ENCODE results near the gene GINS1.

The GINS1 gene

DNA sequence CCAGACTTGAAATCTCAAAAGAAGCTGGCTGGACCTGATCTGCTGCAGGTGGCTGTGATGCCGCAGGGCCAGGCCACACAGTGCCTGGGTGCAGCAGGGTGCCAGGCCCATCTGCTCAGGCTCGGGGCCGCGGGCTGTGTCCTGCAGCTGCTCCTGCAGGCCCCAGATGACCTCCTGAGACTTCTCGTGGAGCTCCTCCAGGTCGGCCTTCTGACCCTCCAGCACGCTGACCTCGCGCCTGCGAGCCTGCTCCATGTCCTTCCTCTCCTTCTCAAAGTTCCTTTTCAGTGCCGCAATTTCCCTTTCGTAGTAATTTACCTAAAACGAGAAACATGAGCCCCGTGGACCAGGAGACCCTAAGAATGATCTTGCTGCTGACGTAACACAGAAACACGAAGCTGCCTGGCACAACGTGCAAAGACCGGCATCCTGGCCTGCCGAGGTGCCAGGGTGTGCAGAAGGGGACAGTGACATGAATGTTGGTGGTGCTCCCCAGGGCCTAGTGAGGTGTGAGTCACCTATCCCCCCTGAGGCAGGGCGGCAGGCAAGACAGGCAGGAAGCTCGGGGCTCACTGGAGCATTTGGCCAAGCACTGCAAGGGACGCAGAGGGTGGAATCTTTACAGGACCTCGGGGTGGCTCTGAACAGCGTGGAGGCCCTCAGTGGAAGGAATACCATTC lies 71.6 kb downstream of the GINS1 start:
- DNase-seq: no peak

DNA sequence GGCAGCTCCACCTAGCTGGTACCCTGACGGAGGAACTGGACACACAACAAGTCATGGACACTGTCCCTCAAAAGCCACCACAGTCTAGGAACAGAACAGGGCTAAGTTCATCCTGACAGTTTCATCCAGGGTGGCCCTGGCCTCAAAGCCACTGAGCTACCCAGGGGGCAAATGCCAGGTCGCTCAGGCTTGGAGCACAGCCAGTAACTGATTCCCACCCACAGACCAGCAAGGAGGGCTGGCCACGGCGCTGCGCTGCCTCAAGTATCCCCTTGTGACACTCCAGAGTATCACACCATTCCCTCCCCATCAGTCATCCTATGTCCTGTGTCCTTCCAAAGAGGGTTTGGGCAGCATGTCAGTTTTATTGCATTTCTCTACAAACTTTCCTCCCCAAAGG lies 72.2 kb downstream of the GINS1 start:
- no peak for DNase-seq

DNA sequence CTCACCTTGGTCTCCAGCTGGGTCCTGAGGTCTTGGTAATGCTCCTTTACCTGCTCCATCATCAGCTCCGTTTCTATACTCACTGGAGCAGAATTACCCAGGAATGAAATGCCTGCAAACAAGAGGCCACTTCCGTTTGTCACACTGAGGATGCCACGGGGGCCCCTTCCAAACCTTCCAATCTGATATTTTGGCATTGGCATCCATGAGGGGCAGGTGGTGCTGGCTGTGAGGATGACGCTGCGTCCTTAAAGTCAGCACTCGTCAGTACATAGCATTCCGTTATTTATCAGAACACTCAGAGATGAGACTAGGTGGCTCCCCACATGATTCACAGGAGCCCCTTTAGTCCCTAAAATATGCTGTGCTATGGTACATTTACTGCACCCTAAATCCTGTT lies 72.7 kb downstream of the GINS1 start:
- DNase-seq: no peak

DNA sequence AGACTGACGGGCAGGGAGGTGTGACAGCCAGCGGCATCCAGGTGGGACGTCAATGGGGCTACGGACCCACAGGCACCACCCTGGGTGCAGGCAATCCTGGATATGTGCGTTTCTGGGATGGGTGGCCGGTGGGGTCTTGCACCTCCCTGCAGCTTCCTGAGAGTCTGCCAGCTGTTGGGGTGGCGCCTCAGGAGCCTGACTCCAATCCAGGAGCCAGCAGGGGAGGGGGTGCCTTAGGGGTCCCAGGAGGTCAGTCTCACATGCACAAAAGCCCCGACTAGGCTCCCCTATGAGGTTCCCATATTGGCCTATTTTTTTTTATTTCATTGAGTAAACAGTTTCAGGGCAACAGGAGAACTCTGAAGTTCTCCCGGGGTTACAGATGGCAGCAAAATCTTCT lies 73.3 kb downstream of the GINS1 start:
- no peak for DNase-seq

DNA sequence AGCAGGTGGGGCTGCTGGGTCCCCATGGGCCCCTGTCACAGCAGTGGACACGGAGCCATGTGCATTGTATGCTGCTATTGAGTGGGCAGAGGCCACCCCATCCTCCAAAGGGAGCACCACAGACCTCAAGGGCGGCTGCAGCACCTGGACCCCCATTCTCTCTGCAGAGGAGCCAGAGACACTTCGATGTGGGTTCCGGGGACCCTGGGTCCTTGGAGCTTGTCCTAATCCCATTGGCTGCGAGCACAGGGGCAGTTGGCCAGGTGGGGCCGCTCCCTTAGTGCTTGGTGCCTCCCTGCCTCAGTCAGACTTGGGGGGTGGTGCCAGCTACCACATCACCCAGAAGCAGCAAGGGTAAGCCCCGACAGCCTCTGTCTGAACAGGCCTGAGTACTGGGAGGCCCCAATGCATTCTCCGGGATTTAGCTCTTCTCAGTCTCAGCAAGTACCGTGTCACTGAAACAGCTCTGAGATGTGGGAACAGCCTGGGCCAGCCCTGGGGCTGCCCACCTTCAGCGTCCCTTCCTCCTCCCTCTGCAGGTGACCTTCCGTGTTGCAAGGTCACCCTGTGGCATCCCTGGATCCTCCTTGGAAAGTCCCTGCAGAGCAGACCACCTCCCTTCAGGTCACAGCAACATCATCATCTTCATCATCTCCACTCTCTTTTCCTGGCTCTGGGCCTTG lies 73.9 kb downstream of the GINS1 start:
- no peak for DNase-seq

DNA sequence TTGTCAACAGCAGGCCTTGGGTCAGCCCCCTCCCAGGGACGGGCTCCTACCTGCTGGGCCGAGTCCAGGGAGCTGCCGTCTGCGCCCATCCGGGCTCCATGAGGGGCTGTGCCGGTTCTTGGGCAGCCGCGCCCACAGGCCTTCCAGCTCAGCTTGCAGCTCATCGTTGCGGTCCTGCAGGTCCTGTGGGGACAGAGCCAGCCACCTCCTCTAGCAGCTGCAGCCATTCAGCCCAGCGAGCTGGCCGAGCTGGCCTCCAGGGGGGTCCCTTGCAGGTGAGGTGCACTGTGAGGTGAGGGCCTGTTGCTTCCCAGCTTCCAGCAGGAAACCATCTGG lies 74.4 kb downstream of the GINS1 start:
- DNase-seq: no peak

DNA sequence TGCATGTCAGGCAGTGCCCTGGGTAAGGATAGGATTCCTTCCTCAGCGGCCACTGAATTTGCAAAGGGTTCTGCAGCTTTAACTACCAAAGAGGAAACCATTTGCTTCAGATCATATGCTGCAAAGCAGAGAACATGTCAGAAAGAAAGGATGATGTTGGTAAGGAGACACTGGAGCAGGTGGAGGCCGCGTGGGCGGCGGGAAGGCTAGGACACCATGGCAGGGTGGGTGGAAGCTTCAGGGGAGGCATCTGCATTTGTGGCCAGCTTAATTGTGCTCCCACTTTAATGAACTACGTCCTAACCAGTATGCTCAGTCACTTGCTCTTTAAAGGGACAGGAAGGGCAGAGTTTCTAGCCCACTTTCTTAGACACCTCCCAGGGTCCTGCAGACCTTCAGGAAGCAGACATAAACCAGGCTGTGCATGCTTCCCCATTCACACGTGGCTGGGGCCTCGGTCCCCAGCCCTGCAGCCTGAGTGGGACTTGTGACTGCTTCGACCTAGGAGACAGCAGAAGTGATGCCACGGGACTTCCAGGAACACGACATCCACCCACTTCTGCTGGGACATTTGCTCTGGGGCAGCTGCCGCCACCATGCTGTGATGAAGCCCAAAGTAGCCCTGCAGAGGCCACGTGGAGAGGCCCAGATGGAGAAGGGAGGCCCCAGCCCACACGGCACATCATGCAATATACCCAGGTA lies 76.1 kb downstream of the GINS1 start:
- no peak for DNase-seq

DNA sequence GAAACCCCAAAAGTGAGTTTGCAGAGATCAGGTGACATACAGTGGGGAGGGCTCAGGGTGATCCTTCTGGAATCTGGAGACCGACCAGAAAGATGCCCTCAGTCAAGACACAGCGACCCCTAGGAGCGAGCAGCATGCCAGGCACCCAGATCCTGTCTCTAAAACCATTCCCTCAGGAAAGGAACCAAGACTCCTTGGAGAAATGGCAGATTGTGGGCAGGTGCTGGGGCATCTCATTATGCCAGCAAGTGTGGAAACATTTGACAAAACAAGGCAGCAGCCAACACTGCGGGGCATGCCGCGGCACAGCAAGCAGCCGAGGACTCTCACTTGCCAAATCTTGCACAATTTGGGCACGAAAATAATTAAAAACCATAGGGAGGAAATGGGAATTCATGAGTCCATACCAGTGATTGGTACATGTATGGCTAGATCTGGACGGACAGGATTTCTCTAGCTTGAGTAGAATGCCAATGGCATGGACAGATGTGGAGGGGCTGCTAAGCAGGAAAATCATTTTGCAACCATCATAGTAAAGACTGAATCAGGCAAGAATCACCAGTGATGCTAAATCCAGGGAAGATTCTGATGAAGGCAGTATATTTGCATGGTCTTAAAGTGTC lies 76.9 kb downstream of the GINS1 start:
- no peak for DNase-seq

DNA sequence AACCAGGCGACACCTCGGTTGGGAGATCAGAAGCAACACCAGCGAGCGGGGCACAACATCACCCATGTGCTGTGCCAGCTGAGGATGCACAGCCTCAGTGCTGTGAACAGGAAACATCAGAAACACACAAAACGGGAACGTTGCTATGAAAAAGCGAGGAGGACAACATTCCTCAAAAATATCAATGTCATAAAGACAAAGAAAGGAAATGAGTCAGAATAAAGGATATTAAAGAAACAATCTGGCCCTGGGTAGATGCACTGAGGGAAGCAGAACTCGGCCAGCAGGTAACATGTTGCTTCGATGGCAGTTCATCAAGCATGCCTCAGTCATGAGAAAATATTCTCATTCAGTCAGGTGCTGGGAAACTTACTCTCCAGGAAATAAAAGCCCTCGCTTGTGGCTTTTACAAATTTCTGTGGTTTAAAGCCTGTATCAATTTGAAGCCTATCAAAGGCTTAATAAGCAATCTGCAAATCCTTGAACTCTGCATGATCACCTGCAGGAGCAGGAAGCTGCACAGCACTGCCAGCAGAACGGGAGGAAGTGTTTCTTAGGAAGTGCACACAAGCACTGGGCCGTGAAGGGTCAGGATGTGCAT lies 77.5 kb downstream of the GINS1 start:
- DNase-seq: no peak

DNA sequence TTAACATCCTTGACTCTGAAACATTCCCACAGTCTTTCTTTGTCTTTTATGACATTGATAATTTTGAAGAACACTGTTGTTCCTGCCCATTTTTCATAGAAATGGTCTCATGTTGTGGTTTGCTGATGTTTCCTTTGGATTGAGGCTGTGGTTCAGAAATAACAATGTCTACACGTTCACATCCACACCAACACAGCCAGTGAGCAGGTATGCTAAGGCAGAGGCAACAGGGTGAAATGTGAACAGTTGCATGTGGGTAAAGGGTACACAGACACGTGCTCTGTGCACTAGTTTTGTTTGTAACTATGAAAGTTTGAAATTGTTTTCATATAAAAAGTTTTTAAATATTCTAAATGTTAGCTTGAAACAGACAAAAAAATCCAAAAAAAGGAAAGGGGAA lies 78.4 kb downstream of the GINS1 start:
- DNase-seq: no peak

DNA sequence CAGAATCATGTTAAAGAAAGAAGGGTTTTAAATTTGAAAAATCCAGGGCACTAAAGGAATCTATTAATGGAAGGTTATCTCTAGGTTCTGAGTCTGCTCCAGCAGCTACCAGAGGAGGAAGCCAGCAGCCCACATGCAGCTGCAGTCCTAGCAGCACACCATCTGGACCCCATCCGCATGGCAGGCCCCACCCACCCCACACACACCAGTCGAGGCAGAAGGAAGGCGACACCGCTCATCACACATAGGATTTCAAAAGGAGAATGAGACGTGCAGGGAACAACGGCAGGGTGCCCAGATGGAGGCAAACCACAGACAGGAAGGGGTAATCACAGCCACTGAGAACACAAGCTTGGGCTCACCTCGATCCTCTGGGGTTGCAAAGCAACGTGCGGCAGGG lies 78.9 kb downstream of the GINS1 start:
- no peak for DNase-seq

DNA sequence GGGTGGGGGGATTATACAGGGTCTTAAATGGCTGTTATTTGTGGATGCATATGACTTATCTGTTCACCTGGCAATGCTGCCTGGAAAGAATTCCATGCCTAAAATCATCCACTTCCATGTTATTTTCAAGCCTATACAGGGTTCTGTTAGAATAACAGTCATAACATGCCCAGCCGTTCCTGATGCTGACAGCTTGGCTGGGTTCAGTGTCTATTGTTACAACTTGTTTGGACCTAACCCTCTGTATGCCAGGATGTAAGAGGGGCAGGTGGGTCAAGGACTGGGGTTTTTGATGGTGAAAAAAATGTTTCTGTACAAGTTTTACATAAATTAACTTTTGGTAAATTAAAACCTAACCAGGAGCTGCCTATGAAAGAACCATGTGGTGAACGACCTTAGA lies 79.8 kb downstream of the GINS1 start:
- no peak for DNase-seq

DNA sequence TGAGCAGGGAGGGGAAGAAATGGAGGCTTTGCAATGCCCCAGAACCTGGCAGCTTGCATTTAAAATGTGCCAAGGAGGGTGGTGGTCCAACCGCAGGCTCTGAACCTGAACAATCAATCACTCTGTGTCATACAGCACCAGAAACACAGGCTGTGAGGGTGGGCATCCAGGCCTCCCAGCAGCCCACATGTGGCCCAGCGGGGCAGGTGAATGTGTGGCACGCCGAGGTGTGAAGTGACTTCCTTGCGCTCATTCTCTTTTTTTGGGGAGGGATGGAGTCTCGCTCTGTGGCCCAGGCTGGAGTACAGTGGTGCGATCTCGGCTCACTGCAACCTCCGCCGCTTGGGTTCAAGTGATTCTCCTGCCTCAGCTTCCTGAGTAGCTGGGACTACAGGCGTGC lies 80.5 kb downstream of the GINS1 start:
- DNase-seq: no peak

DNA sequence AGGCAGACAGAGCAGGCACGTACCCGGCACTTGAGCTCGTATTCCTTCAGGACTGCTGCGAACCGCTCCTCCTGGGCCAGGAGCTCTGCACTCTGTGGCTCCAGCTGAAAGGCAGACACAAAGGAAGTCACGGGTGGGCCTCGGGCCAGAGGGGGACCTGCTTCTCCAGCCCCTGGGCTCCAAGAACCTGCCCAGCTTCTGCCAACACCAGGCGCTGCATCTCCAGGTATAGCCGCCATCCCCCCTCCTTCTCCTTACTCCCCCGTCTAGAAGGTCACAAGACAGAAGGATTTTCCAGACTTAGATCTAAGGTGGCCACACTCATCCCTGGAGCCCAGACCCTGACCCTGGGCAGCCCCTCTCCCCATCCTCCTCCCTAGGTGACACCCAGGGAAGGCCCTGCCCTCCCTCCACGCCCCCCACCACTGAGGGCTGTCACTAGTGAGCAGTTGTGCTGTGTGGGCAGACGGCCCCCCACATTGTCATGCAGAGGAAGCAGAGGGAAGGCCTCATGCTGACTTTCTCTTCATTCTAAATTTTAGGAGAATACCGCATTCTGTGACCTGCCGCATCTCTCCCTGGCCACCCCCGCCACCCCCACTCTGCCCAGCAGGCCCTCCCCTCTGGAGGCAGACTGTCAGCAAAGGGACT lies 81.9 kb downstream of the GINS1 start:
- no peak for DNase-seq

DNA sequence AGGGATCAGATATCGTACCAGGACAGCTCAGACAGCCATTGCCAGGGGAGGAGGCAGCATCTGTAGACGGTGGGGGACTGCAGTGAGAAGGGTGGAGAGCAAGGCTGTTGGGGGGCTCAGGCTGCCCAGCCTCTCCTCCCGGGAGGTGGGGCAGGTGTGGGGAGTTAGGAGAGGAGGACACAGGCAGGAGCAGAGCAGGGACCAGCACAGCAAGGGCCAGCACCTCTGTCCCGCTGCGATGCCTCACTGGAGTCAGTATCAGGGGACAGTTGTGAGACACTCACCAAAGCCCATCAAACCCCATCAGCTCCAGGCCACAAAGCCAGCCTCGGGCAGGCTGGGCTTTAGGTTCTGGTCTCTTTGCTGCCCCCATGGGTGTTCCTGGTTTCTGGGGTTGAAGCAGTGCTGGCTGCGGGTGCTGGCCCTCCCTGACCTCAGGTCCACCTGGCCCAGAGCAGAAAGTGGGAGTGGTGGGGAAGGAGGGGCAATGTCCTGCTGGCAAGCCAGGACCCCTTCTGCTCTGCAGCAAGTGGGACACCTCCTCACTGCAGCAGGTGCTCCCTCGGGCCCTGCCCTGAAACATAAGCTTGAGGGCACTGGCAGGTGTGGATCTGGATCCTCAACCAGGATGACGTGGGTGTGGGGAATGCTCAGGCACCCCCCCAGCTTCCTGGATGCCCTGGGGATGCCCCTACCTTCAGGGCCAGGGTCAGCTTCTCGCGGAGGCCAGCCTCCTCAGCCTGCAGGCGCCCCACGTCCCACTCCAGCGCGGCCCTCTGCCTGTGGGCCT lies 83.4 kb downstream of the GINS1 start:
- DNase-seq: no peak

DNA sequence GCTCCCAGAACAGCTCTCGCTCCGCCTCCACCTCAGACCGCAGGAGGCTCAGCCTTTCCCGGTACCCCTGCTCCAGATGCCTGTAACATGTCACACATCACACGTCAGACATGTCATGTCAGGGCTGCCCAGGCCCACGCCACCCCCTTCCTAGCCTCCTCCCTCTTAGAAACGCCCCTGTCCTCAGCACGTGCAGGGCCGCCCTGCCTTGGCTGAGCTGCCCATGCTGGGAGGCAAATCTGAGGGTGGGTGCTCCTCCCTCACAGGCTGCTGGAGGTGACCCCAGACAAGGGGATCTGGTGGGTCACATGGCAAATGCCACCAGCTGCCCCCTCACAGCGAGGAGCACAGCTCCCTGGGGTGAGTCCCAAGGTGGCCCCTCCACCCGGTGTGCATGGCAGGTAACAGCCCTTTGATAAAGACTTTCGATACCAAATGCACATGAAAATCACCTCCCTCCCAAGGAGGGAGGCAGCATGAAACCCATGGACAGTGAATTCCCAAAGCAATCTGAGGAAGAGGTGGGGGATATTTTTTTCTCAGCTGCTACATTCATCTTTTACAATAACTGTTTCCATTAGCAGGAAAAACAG lies 84.1 kb downstream of the GINS1 start:
- DNase-seq: no peak

DNA sequence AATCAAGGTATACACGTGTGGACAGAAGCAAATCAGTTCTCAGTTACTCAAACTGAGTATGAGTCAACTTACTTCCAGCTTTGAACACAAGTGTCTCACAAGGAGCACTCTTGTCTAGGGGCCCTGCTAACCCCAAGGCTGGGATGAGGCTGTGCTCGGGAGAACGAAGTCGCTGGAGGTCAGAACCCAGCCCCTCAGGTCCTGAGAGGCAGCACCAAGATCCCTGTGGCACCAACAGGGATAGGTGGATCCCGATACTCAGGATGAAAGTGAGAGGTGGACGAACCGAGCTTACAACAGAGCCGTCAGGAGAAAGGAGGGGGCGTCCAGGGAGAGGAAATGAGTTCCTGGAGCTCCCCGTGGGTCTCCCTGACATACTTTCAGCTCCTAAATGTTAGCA lies 85.7 kb downstream of the GINS1 start:
- no peak for DNase-seq

DNA sequence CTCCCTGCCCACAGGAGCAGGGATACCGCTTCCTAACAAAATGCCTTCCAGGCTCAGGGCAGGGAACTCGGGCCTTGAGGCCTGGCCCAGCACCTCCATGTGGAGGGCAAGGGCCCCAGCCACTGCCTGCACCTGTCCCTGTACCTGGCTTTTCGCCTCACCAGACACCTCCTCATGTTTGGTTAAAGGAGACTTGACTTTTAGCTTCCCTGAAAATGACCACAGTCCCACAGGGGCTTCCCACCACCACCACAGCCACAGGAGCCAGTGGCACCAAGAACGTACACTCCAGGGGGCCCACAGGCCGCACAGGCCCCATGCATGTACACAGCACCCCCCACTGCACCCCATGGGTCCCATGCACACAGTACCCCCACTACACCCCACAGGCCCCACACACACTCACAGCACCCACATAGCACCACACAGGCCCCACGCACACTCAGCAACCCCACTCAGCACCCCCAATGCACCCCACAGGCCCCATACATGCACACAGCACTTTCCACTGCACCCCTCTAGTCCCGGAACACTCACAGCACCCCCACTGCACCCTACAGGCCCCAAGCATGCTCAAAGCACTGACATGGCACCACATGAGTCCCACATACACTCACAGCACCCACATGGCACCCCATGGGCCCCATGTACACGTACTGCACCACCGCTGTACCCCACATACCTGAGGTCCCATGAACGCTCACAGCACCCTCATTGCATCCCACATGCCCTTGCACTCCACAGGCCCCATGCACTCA lies 86.5 kb downstream of the GINS1 start:
- no peak for DNase-seq

DNA sequence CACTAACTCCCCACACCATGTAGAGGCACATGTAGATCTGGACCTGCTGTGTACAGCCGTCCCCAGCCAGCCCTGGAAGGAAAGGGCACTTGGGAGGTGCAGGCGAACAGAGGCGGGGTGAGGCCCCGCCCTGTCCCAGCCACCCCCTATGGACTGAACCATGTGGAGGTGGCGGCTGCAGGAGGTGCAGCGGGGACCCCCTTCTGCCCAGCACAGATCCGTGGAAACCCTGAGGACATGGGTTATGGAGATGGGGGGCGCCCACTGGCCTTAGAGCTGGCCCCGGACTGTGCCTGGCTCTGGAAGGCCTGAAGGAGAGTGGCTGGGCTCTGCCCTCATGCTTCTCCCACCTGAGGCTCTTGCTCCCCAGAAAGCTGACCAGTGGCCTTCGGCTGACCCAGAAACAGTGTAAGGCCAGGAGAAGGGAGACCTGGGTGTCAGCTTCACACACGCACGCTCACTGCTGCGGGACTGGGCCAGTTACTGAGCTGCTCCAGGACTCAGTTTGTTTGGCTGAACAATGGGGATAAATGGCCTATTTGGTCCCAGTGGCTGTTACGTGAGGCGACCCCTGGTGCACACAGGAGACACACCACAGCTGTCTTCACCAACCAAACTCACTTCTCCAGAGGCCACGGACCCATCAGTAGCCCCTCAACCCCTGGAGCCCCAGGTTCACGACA lies 87.2 kb downstream of the GINS1 start:
- no peak for DNase-seq

DNA sequence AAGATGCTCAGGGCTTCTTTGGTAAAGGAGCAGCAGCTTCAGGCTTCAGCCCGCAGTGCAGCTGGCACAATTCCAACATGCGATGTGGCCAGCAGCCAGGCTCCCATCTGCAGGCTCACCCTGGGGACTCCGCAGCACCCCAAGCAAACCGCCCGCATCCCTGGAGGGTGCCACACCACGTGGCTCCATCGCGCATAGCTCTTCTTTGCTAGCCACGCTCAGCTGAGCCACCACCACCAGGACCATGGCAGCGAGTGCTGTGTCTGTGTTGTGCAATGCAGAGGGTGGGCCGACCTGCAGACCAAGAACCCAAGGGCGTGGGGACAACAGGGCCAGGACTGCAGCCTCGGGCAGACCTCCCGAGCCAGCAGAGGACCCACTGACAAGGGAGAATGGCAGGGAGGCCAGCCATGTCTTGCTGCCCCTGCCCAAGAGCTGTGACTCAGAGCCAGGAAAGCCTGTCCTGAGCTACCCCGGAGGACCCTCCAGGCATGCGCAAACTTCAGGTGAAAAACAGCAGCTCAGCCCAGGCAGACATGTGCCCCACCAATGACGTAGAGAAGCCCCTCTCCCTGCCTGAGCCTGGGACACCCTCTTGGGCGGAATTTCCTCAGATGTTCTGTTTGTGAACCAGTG lies 87.8 kb downstream of the GINS1 start:
- DNase-seq: no peak

All from NCI-H146 (cell line).